ENCODE measurements around the gene GNL2.

The GNL2 gene

GRCh38 chr1:37629008-37629407, 33.3 kb upstream of the GNL2 start:
- H2AFZ ChIP-seq (ENCODE audit: low read length): no peak overlapping the region
- H3K36me3 ChIP-seq (ENCODE audit: insufficient read depth, low read length): no peaks in the 10 kb centered on the region
- TF ChIP-seq CTCF (IDR thresholded peaks at IDR 0.05; ENCODE audit: low read length) (no peak), EZH2 (IDR thresholded peaks at IDR 0.05; ENCODE audit: borderline replicate concordance, low read length) (no peak)
- no peaks in the 10 kb centered on the region for H3K9me3 ChIP-seq (ENCODE audit: low read length)
- no peaks in the 10 kb centered on the region for H3K4me1 ChIP-seq (ENCODE audit: insufficient read depth, low read length, severe bottlenecking)
- no peaks in the 10 kb centered on the region for H3F3A ChIP-seq (ENCODE audit: insufficient read depth, low read length)
- no peak overlapping the region for H3K4me3 ChIP-seq (ENCODE audit: low read depth, low read length, poor library complexity, severe bottlenecking)
- no peaks in the 10 kb centered on the region for H3K79me2 ChIP-seq (ENCODE audit: insufficient read depth, low read length)
- H3K9ac ChIP-seq (ENCODE audit: low read length): no peak overlapping the region
- H3K27me3 ChIP-seq (ENCODE audit: insufficient read depth, low read length): peaks cover 14% of the 10 kb centered on the region
- H3K4me2 ChIP-seq (ENCODE audit: low read length): no peak overlapping the region
- H3K9me2 ChIP-seq (ENCODE audit: low read depth, low read length): no peaks in the 10 kb centered on the region
- H4K20me1 ChIP-seq (ENCODE audit: insufficient read depth, low read length): no peaks in the 10 kb centered on the region
- H3K27ac ChIP-seq (ENCODE audit: low read depth, low read length, poor library complexity, severe bottlenecking): no peak overlapping the region

- Histone ChIP-seq H3K4me1 (ENCODE audit: insufficient read depth, low read length, severe bottlenecking) (no peaks in the 10 kb centered on the region), H3K36me3 (ENCODE audit: insufficient read depth, low read length) (no peaks in the 10 kb centered on the region), H4K20me1 (ENCODE audit: insufficient read depth, low read length) (no peaks in the 10 kb centered on the region), H3F3A (ENCODE audit: insufficient read depth, low read length) (no peaks in the 10 kb centered on the region), H3K9me2 (ENCODE audit: low read depth, low read length) (no peaks in the 10 kb centered on the region), H3K27me3 (ENCODE audit: insufficient read depth, low read length) (peaks cover 12% of the 10 kb centered on the region), H3K27ac (ENCODE audit: low read depth, low read length, poor library complexity, severe bottlenecking) (no peak overlapping the region), H3K9ac (ENCODE audit: low read length) (no peak overlapping the region), H3K9me3 (ENCODE audit: low read length) (no peaks in the 10 kb centered on the region), H2AFZ (ENCODE audit: low read length) (no peak overlapping the region), H3K79me2 (ENCODE audit: insufficient read depth, low read length) (no peaks in the 10 kb centered on the region), H3K4me3 (ENCODE audit: low read depth, low read length, poor library complexity, severe bottlenecking) (no peak overlapping the region), H3K4me2 (ENCODE audit: low read length) (no peak overlapping the region)
- no peak for TF ChIP-seq EZH2 (IDR thresholded peaks at IDR 0.05; ENCODE audit: borderline replicate concordance, low read length)
- TF ChIP-seq CTCF (IDR thresholded peaks at IDR 0.05; ENCODE audit: low read length): no peak
Observed at GRCh38 chr1:37628026-37628556, 32.4 kb upstream of the GNL2 start.

- Histone ChIP-seq H3K4me1 (ENCODE audit: insufficient read depth, low read length, severe bottlenecking) (no peaks in the 10 kb centered on the region), H3K27me3 (ENCODE audit: insufficient read depth, low read length) (peaks cover 3% of the 10 kb centered on the region), H3K9ac (ENCODE audit: low read length) (no peak overlapping the region), H3K79me2 (ENCODE audit: insufficient read depth, low read length) (no peaks in the 10 kb centered on the region), H3K9me2 (ENCODE audit: low read depth, low read length) (no peaks in the 10 kb centered on the region), H3K4me2 (ENCODE audit: low read length) (no peak overlapping the region), H3K36me3 (ENCODE audit: insufficient read depth, low read length) (no peaks in the 10 kb centered on the region), H4K20me1 (ENCODE audit: insufficient read depth, low read length) (no peaks in the 10 kb centered on the region), H2AFZ (ENCODE audit: low read length) (no peak overlapping the region), H3K4me3 (ENCODE audit: low read depth, low read length, poor library complexity, severe bottlenecking) (no peak overlapping the region), H3K9me3 (ENCODE audit: low read length) (no peaks in the 10 kb centered on the region), H3F3A (ENCODE audit: insufficient read depth, low read length) (no peaks in the 10 kb centered on the region), H3K27ac (ENCODE audit: low read depth, low read length, poor library complexity, severe bottlenecking) (no peak overlapping the region)
- TF ChIP-seq EZH2 (IDR thresholded peaks at IDR 0.05; ENCODE audit: borderline replicate concordance, low read length) (no peak), CTCF (IDR thresholded peaks at IDR 0.05; ENCODE audit: low read length) (no peak; the same call in 1 of the 2 replicates)
Observed at GRCh38 chr1:37622131-37622530, 26.4 kb upstream of the GNL2 start.
